ENCODE data around the gene GRID1. TPM values are rescaled to one million over a fixed set of nuclear protein-coding genes. Genes with fewer than 3 reads are reported as not detected.

The GRID1 gene
- total RNA-seq, 1 donor from 2014 or later: 9.2 TPM

- H3K4me1 Mint-ChIP-seq (ENCODE audit: unreplicated experiment): no peaks in the 10 kb centered on the region
- H3K27ac Mint-ChIP-seq: no peak overlapping the region
- no peaks in the 10 kb centered on the region for H3K9me3 Mint-ChIP-seq
- H3K27me3 Mint-ChIP-seq: no peaks in the 10 kb centered on the region
- H3K36me3 Mint-ChIP-seq: peaks cover 3% of the 10 kb centered on the region
- no peak for DNase-seq (ENCODE audit: extremely low spot score, unreplicated experiment)
- TF ChIP-seq, protein P1, sequence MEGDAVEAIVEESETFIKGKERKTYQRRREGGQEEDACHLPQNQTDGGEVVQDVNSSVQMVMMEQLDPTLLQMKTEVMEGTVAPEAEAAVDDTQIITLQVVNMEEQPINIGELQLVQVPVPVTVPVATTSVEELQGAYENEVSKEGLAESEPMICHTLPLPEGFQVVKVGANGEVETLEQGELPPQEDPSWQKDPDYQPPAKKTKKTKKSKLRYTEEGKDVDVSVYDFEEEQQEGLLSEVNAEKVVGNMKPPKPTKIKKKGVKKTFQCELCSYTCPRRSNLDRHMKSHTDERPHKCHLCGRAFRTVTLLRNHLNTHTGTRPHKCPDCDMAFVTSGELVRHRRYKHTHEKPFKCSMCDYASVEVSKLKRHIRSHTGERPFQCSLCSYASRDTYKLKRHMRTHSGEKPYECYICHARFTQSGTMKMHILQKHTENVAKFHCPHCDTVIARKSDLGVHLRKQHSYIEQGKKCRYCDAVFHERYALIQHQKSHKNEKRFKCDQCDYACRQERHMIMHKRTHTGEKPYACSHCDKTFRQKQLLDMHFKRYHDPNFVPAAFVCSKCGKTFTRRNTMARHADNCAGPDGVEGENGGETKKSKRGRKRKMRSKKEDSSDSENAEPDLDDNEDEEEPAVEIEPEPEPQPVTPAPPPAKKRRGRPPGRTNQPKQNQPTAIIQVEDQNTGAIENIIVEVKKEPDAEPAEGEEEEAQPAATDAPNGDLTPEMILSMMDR (conservative IDR thresholded peaks at IDR 0.05): no peak
- H3K4me3 Mint-ChIP-seq: no peak overlapping the region
Measured at GRCh38 chr10:86136934-86137333, 229.7 kb downstream of the GRID1 start.

DNA sequence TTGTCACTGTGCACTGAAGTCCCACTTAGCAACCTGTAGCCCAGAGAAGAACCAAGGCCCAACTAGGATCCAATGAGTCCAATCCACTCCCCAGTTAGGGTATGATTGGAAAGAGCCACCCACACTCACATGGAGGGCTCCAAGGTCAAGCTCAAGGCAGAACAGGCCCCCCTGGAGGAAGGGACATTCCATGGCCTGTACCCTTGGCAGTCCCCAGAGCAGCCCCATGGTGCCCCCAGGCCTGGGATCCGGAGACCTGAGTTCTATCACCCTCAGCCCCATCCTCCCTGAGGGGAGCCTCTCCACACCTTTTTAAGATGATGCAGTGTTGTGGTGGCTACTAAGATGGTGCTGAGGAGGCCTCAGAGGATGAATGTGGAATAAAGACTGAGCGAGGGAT is 231.4 kb downstream of the GRID1 start:
- no peak for DNase-seq (ENCODE audit: extremely low spot score, unreplicated experiment)
- Mint-ChIP-seq H3K4me3 (no peak overlapping the region), H3K4me1 (ENCODE audit: unreplicated experiment) (no peaks in the 10 kb centered on the region), H3K9me3 (no peaks in the 10 kb centered on the region), H3K27me3 (no peaks in the 10 kb centered on the region), H3K27ac (no peak overlapping the region), H3K36me3 (peaks cover 3% of the 10 kb centered on the region)
- TF ChIP-seq, protein P1 (conservative IDR thresholded peaks at IDR 0.05): no peak

GRCh38 chr10:86130737-86131475 is 235.7 kb downstream of the GRID1 start:
- H3K36me3 Mint-ChIP-seq: peaks cover 3% of the 10 kb centered on the region
- TF ChIP-seq, protein P1 (conservative IDR thresholded peaks at IDR 0.05): no peak
- peaks cover 8% of the 10 kb centered on the region for H3K4me1 Mint-ChIP-seq (ENCODE audit: unreplicated experiment)
- H3K27me3 Mint-ChIP-seq: peaks cover 7% of the 10 kb centered on the region
- no peaks in the 10 kb centered on the region for H3K9me3 Mint-ChIP-seq
- no peak overlapping the region for H3K27ac Mint-ChIP-seq
- H3K4me3 Mint-ChIP-seq: no peak overlapping the region
- no peak for DNase-seq (ENCODE audit: extremely low spot score, unreplicated experiment)

DNA sequence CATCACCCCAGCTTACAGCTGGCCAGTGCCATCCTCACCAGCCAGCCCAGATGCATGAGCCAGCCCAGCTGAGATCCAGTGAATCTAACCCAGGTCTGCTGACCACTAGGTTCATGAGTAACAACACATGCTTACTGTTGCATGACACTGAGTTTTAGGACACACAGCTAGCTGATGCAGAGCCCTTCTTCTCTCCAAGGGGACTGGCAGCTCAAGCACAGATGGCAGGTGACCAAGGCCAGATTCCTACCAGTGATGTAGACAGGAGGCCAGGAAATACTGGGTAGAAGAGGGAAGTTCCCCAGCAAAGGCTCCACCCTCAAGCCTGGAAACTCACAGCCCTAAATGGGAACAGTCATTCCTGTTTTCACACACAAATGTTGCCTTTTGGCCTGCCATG is 236.6 kb downstream of the GRID1 start:
- no peak for DNase-seq (ENCODE audit: extremely low spot score, unreplicated experiment)
- no peak overlapping the region for H3K27ac Mint-ChIP-seq
- H3K4me1 Mint-ChIP-seq (ENCODE audit: unreplicated experiment): peaks cover 8% of the 10 kb centered on the region
- H3K9me3 Mint-ChIP-seq: no peaks in the 10 kb centered on the region
- H3K4me3 Mint-ChIP-seq: no peak overlapping the region
- peaks cover 7% of the 10 kb centered on the region for H3K27me3 Mint-ChIP-seq
- TF ChIP-seq, protein P1 (conservative IDR thresholded peaks at IDR 0.05): no peak
- peaks cover 3% of the 10 kb centered on the region for H3K36me3 Mint-ChIP-seq

- TF ChIP-seq, protein P1 (conservative IDR thresholded peaks at IDR 0.05): no peak
- Mint-ChIP-seq H3K4me3 (no peak overlapping the region), H3K9me3 (no peaks in the 10 kb centered on the region), H3K27ac (no peak overlapping the region), H3K27me3 (peaks cover 7% of the 10 kb centered on the region), H3K36me3 (peaks cover 3% of the 10 kb centered on the region), H3K4me1 (ENCODE audit: unreplicated experiment) (peaks cover 8% of the 10 kb centered on the region)
- DNase-seq (ENCODE audit: extremely low spot score, unreplicated experiment): no peak
Measured at GRCh38 chr10:86128360-86128759, 238.2 kb downstream of the GRID1 start.

Data from type B pancreatic cell (in vitro differentiated cells).